ENCODE measurements around the gene EPB41L1. TPM values are rescaled to one million over a fixed set of nuclear protein-coding genes. Genes with fewer than 3 reads are reported as not detected.

EPB41L1 gene
- total RNA-seq, 3 donors from 2014 or later (not counting 1 experiment from before 2014, with no cell fraction given) = 0.21 to 0.29 TPM; not detected in 1

GRCh38 chr20:36270744-36271638, 116.5 kb downstream of the EPB41L1 start:
- DNase-seq = no peak
- Mint-ChIP-seq H3K4me3 (no peak overlapping the region), H3K27ac (no peak overlapping the region), H3K36me3 (no peaks in the 10 kb centered on the region), H3K4me1 (no peaks in the 10 kb centered on the region), H3K9me3 (no peaks in the 10 kb centered on the region), H3K27me3 (ENCODE audit: low read depth in 2 of 2) (no peaks in the 10 kb centered on the region)
- WGBS (ENCODE audit: insufficient coverage) = 86% methylated on average over 19 of the region's 20 CpGs
- Histone ChIP-seq H3K36me3 (ENCODE audit: control insufficient read depth, insufficient read depth, low read length) (no peaks in the 10 kb centered on the region), H3K27ac (ENCODE audit: low read length) (no peak overlapping the region), H3K4me1 (ENCODE audit: control insufficient read depth, insufficient read depth, low read length) (no peaks in the 10 kb centered on the region), H3K4me3 (ENCODE audit: low read length) (no peak overlapping the region), H3K9me3 (ENCODE audit: control insufficient read depth, insufficient read depth, low read length) (no peaks in the 10 kb centered on the region), H3K27me3 (ENCODE audit: control insufficient read depth, insufficient read depth, low read length) (no peaks in the 10 kb centered on the region)
- intact Hi-C loops (cut with micrococcal nuclease) = no loop called here
- ATAC-seq = no peak
- no peak for TF ChIP-seq CTCF (IDR thresholded peaks at IDR 0.05)

GRCh38 chr20:36271639-36272546, 117.4 kb downstream of the EPB41L1 start:
- no peak overlapping the region for H3K4me3 ChIP-seq (ENCODE audit: low read length)
- ATAC-seq = no peak
- no peaks in the 10 kb centered on the region for H3K36me3 Mint-ChIP-seq

GRCh38 chr20:36272547-36273220, 118.1 kb downstream of the EPB41L1 start:
- TF ChIP-seq CTCF (IDR thresholded peaks at IDR 0.05) = no peak
- Histone ChIP-seq H3K36me3 (ENCODE audit: control insufficient read depth, insufficient read depth, low read length) (no peaks in the 10 kb centered on the region), H3K4me3 (ENCODE audit: low read length) (no peak overlapping the region), H3K4me1 (ENCODE audit: control insufficient read depth, insufficient read depth, low read length) (no peaks in the 10 kb centered on the region), H3K9me3 (ENCODE audit: control insufficient read depth, insufficient read depth, low read length) (no peaks in the 10 kb centered on the region), H3K27me3 (ENCODE audit: control insufficient read depth, insufficient read depth, low read length) (no peaks in the 10 kb centered on the region), H3K27ac (ENCODE audit: low read length) (no peak overlapping the region)
- no peak for ATAC-seq
- Mint-ChIP-seq H3K4me3 (no peak overlapping the region), H3K27me3 (ENCODE audit: low read depth in 2 of 2) (peaks cover 0 to 2% of the 10 kb centered on the region in 2 donors), H3K4me1 (no peaks in the 10 kb centered on the region), H3K9me3 (no peaks in the 10 kb centered on the region), H3K36me3 (no peaks in the 10 kb centered on the region), H3K27ac (no peak overlapping the region)
- intact Hi-C loops (cut with micrococcal nuclease) = no loop called here
- DNase-seq = no peak
- WGBS (ENCODE audit: insufficient coverage) = 85% methylated on average over 9 of the region's 12 CpGs

More at GRCh38 chr20:36271639-36272546, 117.4 kb downstream of the EPB41L1 start:
- no peak for DNase-seq
- Mint-ChIP-seq H3K27ac (no peak overlapping the region), H3K4me3 (no peak overlapping the region), H3K4me1 (no peaks in the 10 kb centered on the region), H3K9me3 (no peaks in the 10 kb centered on the region), H3K27me3 (ENCODE audit: low read depth in 2 of 2) (no peaks in the 10 kb centered on the region)
- H3K27me3 ChIP-seq (ENCODE audit: control insufficient read depth, insufficient read depth, low read length) = no peaks in the 10 kb centered on the region
- H3K27ac ChIP-seq (ENCODE audit: low read length) = no peak overlapping the region
- no peaks in the 10 kb centered on the region for H3K9me3 ChIP-seq (ENCODE audit: control insufficient read depth, insufficient read depth, low read length)
- 90% methylated on average over 21 of the region's 21 CpGs for WGBS (ENCODE audit: insufficient coverage)
- no peaks in the 10 kb centered on the region for H3K36me3 ChIP-seq (ENCODE audit: control insufficient read depth, insufficient read depth, low read length)
- TF ChIP-seq CTCF (IDR thresholded peaks at IDR 0.05) = no peak
- H3K4me1 ChIP-seq (ENCODE audit: control insufficient read depth, insufficient read depth, low read length) = no peaks in the 10 kb centered on the region
- intact Hi-C loops (cut with micrococcal nuclease) = no loop called here

All from natural killer cell (primary cell).